PC-3 (cell line): ENCODE results near the gene AMT.

Source experiments
- CTCF ChIP-seq: fragments of 300-600 bp; sonication (generic); conservative IDR thresholded peaks from 2 replicates; pipeline ENCODE4 v1.5.1; 2017; ENCODE audit warnings: antibody characterized with exemption, low read depth, mild to moderate bottlenecking, low read length
- EZH2 ChIP-seq: fragments of 300-600 bp; sonication (generic); IDR thresholded peaks from one replicate; pipeline ENCODE4 v1.6.1; 2017; ENCODE audit warnings: antibody characterized with exemption, mild to moderate bottlenecking, low read length; ENCODE audit not compliant: unreplicated experiment

- TF ChIP-seq EZH2: no peak
- no peak for TF ChIP-seq CTCF
These were observed 38.9 kb downstream of the AMT start for GRCh38 chr3:49383387-49383786.
